ENCODE measurements around the gene ZMYND8.

GRCh38 chr20:47280228-47280627, 76.3 kb downstream of the ZMYND8 start:
- TF ChIP-seq REST (IDR thresholded peaks at IDR 0.05; ENCODE audit: borderline replicate concordance) (no peak), CTCF (IDR thresholded peaks at IDR 0.05; ENCODE audit: poor library complexity, severe bottlenecking) (no peak), EZH2 (IDR thresholded peaks at IDR 0.05; ENCODE audit: borderline replicate concordance, insufficient read depth, low read length, poor library complexity, severe bottlenecking) (no peak), TAF1 (IDR thresholded peaks at IDR 0.05; ENCODE audit: low read depth) (no peak), RAD21 (conservative IDR thresholded peaks at IDR 0.05) (no peak), MXI1 (conservative IDR thresholded peaks at IDR 0.05; ENCODE audit: poor library complexity, severe bottlenecking) (no peak)
